SK-N-SH treated with all-trans-retinoic acid at 6 μM for 48 hours (cell line): ENCODE data around the gene METTL6.

Experiments used
- ARNTL ChIP-seq: fragments of 450-650 bp; formaldehyde crosslinking; IDR thresholded peaks from 2 replicates; pipeline ENCODE4 v1.5.0; 2020; ENCODE audit warnings: low read depth, mild to moderate bottlenecking, moderate library complexity, borderline replicate concordance
- BACH2 ChIP-seq: fragments of 250-450 bp; sonication (Bioruptor Pico); IDR thresholded peaks from 2 replicates; pipeline ENCODE4 v1.9.0; 2021; ENCODE audit warnings: mild to moderate bottlenecking, borderline replicate concordance
- CREB5 ChIP-seq: fragments of 250-450 bp; sonication (Bioruptor Pico); IDR thresholded peaks from 2 replicates; pipeline ENCODE4 v1.5.1; 2020; ENCODE audit warnings: low read depth, mild to moderate bottlenecking, moderate library complexity
- ESRRG ChIP-seq: fragments of 250-450 bp; sonication (Bioruptor Pico); IDR thresholded peaks from 2 replicates; pipeline ENCODE4 v1.6.1; 2021; ENCODE audit warnings: mild to moderate bottlenecking
- PATZ1 ChIP-seq: fragments of 250-450 bp; sonication (Bioruptor Pico); IDR thresholded peaks from 2 replicates; pipeline ENCODE4 v1.8.0; 2020; ENCODE audit warnings: mild to moderate bottlenecking, moderate library complexity, borderline replicate concordance
- POU6F1 ChIP-seq: fragments of 250-450 bp; sonication (Bioruptor Pico); IDR thresholded peaks from 2 replicates; pipeline ENCODE4 v1.8.0; 2021; ENCODE audit warnings: low read depth, mild to moderate bottlenecking, moderate library complexity, borderline replicate concordance
- PPARA ChIP-seq: fragments of 250-450 bp; sonication (Bioruptor Pico); IDR thresholded peaks from 2 replicates; pipeline ENCODE4 v1.5.0; 2020; ENCODE audit warnings: mild to moderate bottlenecking, borderline replicate concordance
- RARB ChIP-seq: fragments of 250-450 bp; sonication (Bioruptor Pico); IDR thresholded peaks from 2 replicates; pipeline ENCODE4 v1.8.0; 2021; ENCODE audit warnings: mild to moderate bottlenecking, moderate library complexity
- TCF4 ChIP-seq: fragments of 250-450 bp; sonication (Bioruptor Pico); IDR thresholded peaks from 2 replicates; pipeline ENCODE4 v1.8.0; 2021; ENCODE audit warnings: mild to moderate bottlenecking, moderate library complexity, borderline replicate concordance
- TSHZ2 ChIP-seq: fragments of 250-450 bp; sonication (Bioruptor Pico); IDR thresholded peaks from 2 replicates; pipeline ENCODE4 v1.5.0; 2020; ENCODE audit warnings: mild to moderate bottlenecking, moderate library complexity
- ZFP3 ChIP-seq: fragments of 250-450 bp; sonication (Bioruptor Pico); IDR thresholded peaks from 2 replicates; pipeline ENCODE4 v1.5.0; 2020; ENCODE audit warnings: mild to moderate bottlenecking, moderate library complexity
- ZNF8 ChIP-seq: fragments of 450-650 bp; formaldehyde crosslinking; IDR thresholded peaks from 2 replicates; pipeline ENCODE4 v1.5.0; 2020; ENCODE audit warnings: mild to moderate bottlenecking, moderate library complexity

DNA sequence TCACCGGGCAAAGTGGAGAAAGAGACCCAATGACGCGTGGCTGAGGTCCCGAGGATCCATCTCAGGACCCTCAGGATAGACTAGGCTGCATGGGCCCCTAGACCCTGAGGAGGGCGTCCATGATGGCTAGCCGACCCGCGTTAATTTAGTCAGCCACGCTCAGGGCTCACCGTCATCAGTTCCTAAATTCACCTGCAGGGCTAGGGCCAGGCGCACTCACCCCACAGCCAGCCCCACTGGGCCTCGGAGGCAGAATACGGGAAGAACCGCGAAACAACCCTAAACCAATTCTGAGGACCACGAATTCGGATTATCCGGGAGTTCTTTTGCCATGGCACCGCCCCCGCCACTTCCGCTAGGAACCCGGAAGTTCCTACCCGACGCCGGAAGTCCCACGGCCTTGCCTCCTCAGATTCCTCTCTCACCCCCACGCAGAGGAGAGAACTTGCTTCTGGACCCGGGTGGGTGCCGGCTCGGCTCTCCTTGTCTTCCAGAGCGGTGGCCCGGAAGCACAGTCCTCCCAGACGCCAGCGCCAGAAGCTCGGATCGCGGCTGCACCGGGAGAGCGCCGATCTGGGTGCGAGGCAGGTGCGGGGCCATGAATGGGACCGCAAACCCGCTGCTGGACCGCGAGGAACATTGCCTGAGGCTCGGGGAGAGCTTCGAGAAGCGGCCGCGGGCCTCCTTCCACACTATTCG lies at the start of gene METTL6, which contains the start of gene EAF1:
- TF ChIP-seq RARB (CRISPR knock-in tag) (no peak), PATZ1 (no peak), CREB5 (no peak), BACH2 (CRISPR knock-in tag) (no peak), PPARA (CRISPR knock-in tag) (no peak), ZFP3 (CRISPR knock-in tag) (no peak), TCF4 (no peak), ESRRG (CRISPR knock-in tag) (no peak), TSHZ2 (CRISPR knock-in tag) (no peak), ZNF8 (CRISPR knock-in tag) (no peak), POU6F1 (CRISPR knock-in tag) (no peak), ARNTL (CRISPR knock-in tag) (no peak)
